NCI-H82 treated with DMSO at 0.1 percent for 48 hours (cell line): ENCODE results near the gene KLHL21.
A peak's percentile ranks its signal among the peaks of the same experiment; 100 is the strongest.

Experiments
- DNase-seq: peaks from one replicate; lab custom pipeline; 2025; ENCODE audit not compliant: unreplicated experiment; lab: John Stamatoyannopoulos, UW

The KLHL21 gene

DNA sequence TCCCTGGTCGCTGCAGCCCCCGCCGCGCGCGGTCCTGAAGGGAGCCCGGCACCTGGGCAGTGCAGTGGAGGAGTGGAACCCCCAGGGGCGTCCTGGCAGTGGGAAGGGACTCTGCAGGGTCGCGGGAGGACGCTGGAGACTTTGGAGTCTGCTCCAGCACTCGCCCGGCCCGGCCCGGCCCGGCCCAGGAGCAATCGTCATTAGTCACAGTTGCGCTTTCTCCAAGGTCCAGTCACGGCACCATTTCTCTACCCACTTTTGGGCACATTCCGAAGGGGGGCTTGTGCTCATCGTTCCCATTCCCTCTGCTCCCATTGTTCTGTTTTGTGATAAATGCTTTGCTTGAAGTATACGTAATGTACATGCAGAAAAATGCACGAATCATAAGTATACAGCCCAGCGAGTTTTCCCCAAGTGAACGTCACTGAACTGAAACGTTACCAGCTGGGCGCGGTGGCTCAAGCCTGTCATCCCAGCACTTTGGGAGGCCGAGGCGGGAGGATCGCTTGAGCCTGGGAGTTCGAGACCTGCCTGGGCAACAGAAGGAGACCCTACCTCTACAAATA is 23.0 kb upstream of the KLHL21 start:
- no peak for DNase-seq

GRCh38 chr1:6624710-6625583 is 22.3 kb upstream of the KLHL21 start, which contains the start of gene THAP3:
Gene THAP3, plus strand, starts transcription at chr1:6624868. Its CDS starts 351 bp downstream, at chr1:6625219.
- peak; percentile 38 for DNase-seq

GRCh38 chr1:6623269-6623965 is 20.7 kb upstream of the KLHL21 start:
- DNase-seq: no peak

DNA sequence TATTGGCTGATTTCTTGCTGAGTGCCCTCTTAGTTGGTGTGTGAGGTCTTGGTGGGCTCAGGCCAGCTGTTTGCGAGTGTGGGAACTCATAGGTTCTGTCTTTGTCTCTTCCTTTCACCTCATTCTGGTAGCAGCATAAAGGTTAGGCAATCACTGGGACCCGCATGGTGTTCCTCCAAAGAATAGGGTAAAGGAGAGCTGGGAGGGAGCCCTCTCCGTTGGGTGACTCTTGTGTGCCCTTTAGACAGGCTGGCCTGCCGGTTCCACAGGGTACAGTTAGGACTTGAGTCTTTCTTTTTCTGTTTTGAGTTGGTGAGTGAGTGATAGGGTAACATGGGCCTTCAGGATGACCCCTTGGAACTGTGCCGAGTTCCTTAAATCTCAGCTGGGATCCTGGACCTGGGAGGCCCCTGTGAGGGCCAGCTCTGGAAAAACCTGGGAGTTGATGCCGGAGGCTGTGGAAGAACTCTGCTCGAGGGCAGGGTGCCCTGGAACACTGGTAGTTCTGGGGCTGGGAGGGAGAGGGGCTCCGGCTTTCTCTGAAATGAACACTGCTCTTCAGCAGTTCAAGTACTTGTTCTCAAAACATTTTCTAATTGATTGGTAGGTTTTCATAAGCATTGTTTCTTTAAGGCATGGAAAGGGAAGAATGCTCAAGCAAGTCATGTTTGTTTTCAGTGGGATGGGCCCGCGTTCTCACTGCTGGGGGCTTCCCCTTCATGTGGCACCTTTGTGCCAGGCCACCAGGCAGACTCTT is 19.9 kb upstream of the KLHL21 start:
- no peak for DNase-seq

DNA sequence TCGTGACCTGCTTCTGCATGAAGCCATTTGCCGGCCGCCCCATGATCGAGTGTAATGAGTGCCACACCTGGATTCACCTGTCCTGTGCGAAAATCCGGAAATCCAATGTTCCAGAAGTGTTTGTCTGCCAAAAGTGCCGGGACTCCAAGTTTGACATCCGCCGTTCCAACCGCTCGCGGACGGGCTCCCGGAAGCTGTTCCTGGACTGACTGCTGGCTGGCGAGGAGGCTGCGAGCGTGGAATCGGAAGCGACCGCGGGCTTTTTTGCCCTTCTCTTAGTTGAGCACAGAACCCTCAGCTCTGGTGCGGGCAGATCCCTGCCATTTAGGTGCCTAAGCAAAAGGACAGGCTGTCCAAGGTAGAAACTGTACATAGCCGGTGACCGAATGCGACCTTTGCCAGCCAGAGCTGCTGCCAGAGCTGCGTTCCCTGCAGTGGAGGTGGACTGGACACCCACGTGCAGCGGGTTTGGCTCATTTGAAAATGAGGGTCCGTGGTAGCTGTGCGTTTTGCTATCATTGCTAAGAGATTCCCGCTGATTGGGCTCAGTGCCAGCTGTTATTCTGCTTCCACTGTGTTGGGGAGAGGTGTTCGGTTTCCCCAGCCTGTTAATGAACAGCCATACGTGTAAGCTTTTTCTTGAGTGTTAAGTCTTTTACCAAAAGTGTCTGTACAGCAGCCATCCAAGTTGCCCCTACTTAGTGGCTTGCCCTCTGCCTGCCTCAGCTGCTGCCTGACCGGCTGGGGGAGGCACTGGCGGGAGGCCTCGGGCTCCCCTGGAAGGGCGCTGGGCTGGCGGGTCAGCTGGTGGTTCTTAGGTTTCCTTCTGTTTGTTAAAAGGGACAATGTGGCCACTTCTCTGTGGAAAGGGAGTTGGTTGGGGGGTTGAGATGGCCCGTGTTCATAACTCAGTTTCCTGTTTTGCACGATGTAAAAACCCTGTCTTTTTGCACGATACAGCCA is 19.0 kb upstream of the KLHL21 start:
- DNase-seq: no peak

GRCh38 chr1:6619045-6619444 is 16.4 kb upstream of the KLHL21 start:
- DNase-seq: no peak

DNA sequence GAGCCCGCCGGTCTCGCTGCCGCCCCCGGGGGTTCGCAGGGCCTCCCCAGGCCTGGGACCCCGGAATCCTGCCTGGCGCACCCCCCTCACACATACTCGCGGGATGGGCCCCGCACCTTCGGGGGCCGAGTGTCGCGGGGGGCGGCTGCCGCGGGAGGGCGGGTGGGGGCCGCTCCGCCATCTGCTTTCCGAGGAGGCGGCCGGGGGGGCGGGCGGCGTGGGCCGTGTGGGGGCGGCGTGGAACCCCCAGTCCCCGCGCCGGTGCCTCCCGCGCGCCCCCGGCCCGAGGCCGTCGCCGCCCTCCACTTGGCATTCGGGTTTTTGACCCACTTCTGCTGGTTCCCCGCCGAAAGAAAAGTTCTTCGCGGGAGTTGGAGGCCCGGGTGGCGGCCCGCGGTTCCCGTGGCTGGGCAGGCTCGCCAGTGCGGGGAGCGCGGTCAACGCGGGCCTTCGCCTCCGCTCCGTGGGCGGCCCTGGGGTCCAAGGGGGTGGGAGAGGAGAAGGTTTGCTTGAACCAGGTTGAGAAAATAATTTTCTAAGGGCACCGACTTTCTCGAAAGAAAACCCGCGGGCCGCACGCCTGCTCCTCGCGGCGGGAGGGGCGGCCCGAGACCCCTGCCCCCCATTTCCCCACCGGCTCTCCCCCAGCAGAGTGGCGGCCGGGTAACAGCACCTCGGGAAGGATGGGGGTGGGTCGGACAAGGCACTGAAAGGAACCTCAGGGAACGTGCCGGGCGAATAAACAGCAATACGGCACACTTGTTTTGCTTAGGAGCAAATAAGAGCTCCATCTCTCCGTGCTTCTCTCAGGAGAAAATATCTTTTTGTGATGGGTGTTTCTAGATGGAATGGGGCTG is 12.5 kb upstream of the KLHL21 start:
- DNase-seq: no peak

GRCh38 chr1:6614019-6614928 is 11.6 kb upstream of the KLHL21 start:
- no peak for DNase-seq

- DNase-seq: peak; percentile 96
Measured at GRCh38 chr1:6613361-6614018, 10.8 kb upstream of the KLHL21 start, which contains the start of gene PHF13. Gene PHF13, plus strand, starts transcription at chr1:6613731. Its CDS starts 336 bp downstream, at chr1:6614067.

- no peak for DNase-seq
Measured at GRCh38 chr1:6612641-6613360, 10.1 kb upstream of the KLHL21 start.

DNA sequence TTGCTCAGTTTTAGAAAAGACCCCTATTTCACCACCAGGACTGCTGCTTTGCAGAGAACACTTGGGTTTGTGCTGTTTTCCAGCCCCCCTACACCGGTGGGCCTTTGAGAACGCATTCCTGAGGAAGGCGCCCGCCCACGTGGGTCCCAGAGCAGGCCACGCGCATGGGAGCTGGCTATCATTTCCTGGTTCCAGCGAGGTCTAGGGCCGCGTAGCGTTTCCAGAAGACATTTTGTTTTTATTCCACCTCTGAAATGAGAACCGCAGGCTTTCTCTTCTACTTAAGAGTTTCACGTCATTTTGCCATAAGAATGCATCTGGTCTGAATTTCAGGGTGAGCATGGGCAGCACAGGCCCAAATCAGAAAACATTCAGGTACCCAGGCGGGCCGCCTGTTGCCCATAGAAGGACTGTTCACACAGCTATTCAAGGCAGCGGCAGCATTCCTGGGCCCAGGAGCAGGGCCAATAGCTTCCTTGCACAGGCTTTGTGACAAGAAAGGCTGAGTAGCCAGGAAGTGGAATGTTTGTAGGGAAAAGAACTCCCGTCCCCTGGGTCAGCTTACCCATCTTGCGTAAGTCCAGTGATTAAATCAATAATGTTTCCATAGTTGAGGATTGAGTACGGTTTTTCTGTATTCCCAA is 1.4 kb upstream of the KLHL21 start:
- DNase-seq: no peak

DNA sequence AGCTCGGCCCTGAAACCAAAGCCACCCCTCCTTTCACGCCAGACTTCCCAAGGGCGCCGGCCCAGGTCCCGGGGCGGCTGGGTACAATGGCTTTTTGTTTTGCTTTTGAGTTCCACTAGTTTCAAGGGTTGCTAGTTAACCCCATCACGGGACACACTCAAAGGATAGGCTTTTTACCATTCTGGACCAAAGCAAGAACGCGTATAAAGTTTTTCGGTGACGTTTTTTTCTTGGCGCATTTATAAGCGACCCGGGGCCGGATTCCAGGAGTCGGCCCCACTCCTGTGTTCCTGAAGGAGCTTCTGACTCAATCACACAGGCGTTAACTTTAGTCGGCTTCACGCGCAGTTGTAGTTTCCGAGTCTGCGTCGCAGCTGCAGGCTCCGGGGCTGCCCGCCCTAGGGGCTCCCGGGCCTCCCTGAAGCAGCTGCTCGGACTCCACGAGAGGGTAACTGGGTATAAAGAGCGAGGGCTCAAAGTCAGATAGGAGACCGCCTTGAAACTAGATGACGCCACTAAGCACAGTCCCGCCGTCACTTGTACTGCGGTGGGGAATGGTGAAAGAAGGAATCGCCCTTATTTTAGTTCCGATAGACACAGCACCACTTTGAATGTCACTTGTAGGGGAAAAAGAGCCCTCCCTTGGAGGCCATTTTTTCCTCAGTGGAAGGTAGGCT is 707 bp upstream of the KLHL21 start:
- DNase-seq: no peak

GRCh38 chr1:6601923-6602668 is 573 bp downstream of the KLHL21 start:
- no peak for DNase-seq

DNA sequence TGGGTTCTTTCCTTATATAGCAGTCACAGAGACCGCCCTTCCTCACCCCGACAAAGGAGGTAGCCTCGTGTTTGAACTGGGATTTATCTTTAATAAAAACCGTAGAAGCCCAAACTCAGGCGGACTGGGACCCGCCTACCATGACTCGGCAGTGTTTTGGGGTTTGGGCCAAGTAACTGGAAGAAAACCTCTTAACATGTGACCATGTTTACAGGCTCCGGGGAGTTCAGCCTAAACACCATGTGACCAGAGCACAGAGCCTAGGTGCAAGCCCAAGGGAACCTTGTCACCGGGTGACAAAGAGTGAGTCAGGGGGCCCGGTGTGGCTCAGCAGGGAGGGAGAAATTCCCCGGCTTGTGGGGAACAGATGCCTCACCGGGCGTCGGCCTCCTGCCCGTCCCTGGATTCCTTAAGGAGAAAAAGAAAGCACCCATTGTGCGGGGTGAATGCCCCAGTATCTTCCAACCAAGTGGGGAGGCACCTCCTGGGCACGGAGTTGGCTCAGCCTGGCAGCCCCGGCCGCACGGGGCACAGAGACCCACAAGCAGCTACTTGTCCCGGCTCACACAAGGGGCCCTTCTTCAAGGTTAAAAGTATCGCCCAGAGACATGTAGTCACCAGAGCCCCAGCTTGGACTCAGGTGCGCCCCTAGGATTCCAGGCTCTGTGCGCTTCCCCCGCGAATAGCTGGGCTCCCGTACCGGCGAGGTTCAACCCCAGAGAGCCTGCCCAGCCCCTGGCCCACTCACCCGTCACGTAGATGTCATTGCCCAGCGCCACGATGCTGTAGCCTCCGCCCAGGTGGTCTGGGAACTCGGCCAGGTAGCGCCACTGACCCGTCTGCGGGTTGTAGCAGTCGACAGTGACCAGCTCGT is 1.4 kb downstream of the KLHL21 start:
- no peak for DNase-seq
